Endothelial cell of umbilical vein (primary cell): Measurements from ENCODE around the gene CKLF. TPM values are rescaled to one million over a fixed set of nuclear protein-coding genes. Genes with fewer than 3 reads are reported as not detected.

Experiments
- BruUV-seq: library from RNA; stranded (reverse); fragments of 400-500 nt; replicated peaks from 2 replicates; lab custom pipeline; 2021; lab: Mats Ljungman, UMichigan
- CTCF ChIA-PET: fragments of 300-600, 350-600 bp; sonication (Branson Sonifier 250); formaldehyde crosslinking; loops from one replicate; lab custom pipeline; 2021; ENCODE audit warnings: antibody characterized with exemption, inconsistent platforms; lab: Charles Lee
- POLR2A ChIA-PET: fragments of 300-600, 350-600 bp; sonication (Branson Sonifier 250); formaldehyde crosslinking; loops from one replicate; lab custom pipeline; 2021; ENCODE audit warnings: antibody characterized with exemption, inconsistent platforms; lab: Charles Lee
- DNase-seq: peaks from one replicate; pipeline ENCODE4 v3.0.0-alpha.2; 2011; ENCODE audit warnings: low read depth, low spot score
- FAIRE-seq: peaks from 2 replicates; lab custom pipeline; 2011; peaks lifted over from hg19 to GRCh38; lab: Jason Lieb, UNC
- H2AFZ ChIP-seq: 2 replicates; pipeline ENCODE4 v1.6.0; 2012; ENCODE audit warnings: low read depth, low read length, control low read depth, inconsistent platforms
- H3K27ac ChIP-seq: 2 replicates; pipeline ENCODE4 v1.5.1; 2011; ENCODE audit warnings: low read depth, mild to moderate bottlenecking, control low read depth, low read length, moderate library complexity; ENCODE audit not compliant: insufficient read depth
- H3K27me3 ChIP-seq, 2 experiments: 2 replicates each; pipeline versions ENCODE4 v1.6.0 to v1.6.1; 2011; ENCODE audit warnings: low read length in 2 of 2, mixed read lengths in 1 of 2; ENCODE audit not compliant: control insufficient read depth in 2 of 2, insufficient read depth in 2 of 2
- H3K36me3 ChIP-seq, 2 experiments: 2 replicates in 1 of 2; 3 replicates in 1 of 2; pipeline ENCODE4 v1.5.1; 2011; ENCODE audit warnings: low read length in 2 of 2, mild to moderate bottlenecking in 1 of 2, moderate library complexity in 1 of 2; ENCODE audit not compliant: control insufficient read depth in 2 of 2, insufficient read depth in 2 of 2; ENCODE audit errors: extremely low read depth in 1 of 2
- H3K4me1 ChIP-seq: 3 replicates; pipeline ENCODE4 v1.5.1; 2011; ENCODE audit warnings: mild to moderate bottlenecking, low read length; ENCODE audit not compliant: control insufficient read depth, insufficient read depth; ENCODE audit errors: extremely low read depth
- H3K4me2 ChIP-seq: 2 replicates; pipeline ENCODE4 v1.6.1; 2011; ENCODE audit warnings: low read length, control low read depth, mixed read lengths; ENCODE audit not compliant: insufficient read depth
- H3K4me3 ChIP-seq, 3 experiments: fragments of 200-600 bp in 1 of 3; sonication (generic), shearing (Covaris generic) in 1 of 3; replicated peaks in 1 of 3; 2 replicates each; pipeline ENCODE4 v1.5.1; 2011 to 2016; ENCODE audit warnings: control low read depth in 3 of 3, low read length in 3 of 3, mild to moderate bottlenecking in 2 of 3, inconsistent platforms in 1 of 3, low read depth in 1 of 3, moderate library complexity in 1 of 3; ENCODE audit not compliant: insufficient read depth in 1 of 3
- H3K79me2 ChIP-seq: 2 replicates; pipeline ENCODE4 v1.6.0; 2012; ENCODE audit warnings: low read length, inconsistent platforms; ENCODE audit not compliant: control insufficient read depth, insufficient read depth
- H3K9ac ChIP-seq: replicated peaks from 2 replicates; pipeline ENCODE3; 2011; ENCODE audit warnings: low read length, control low read depth; ENCODE audit not compliant: insufficient read depth; ENCODE audit errors: extremely low read depth
- H3K9me1 ChIP-seq: replicated peaks from 3 replicates; pipeline ENCODE4 v1.6.0; 2011; ENCODE audit warnings: mild to moderate bottlenecking, low read length; ENCODE audit not compliant: control insufficient read depth, insufficient read depth; ENCODE audit errors: extremely low read depth
- H3K9me3 ChIP-seq: replicated peaks from 2 replicates; pipeline ENCODE4 v1.5.1; 2012; ENCODE audit warnings: low read length, inconsistent platforms; ENCODE audit not compliant: control insufficient read depth, insufficient read depth
- H4K20me1 ChIP-seq: replicated peaks from 2 replicates; pipeline ENCODE3; 2011; ENCODE audit warnings: mild to moderate bottlenecking, low read length; ENCODE audit not compliant: control insufficient read depth, insufficient read depth; ENCODE audit errors: extremely low read depth
- CTCF ChIP-seq, 2 donors: IDR thresholded peaks; 1 replicate in 1 of 2; 2 replicates in 1 of 2; pipeline ENCODE4 v1.5.1; 2011; ENCODE audit warnings: low read length in 2 of 2, mild to moderate bottlenecking in 2 of 2, moderate library complexity in 2 of 2, control low read depth in 1 of 2, inconsistent platforms in 1 of 2, low read depth in 1 of 2; ENCODE audit not compliant: insufficient read depth in 1 of 2; ENCODE audit errors: extremely low read depth in 1 of 2
- EZH2 ChIP-seq: IDR thresholded peaks from 2 replicates; pipeline ENCODE4 v1.6.1; 2012; ENCODE audit warnings: borderline replicate concordance, low read depth, mild to moderate bottlenecking, moderate library complexity, low read length, inconsistent platforms; ENCODE audit not compliant: severe bottlenecking
- FOS ChIP-seq: IDR thresholded peaks from 2 replicates; pipeline ENCODE4 v1.6.1; 2011; ENCODE audit warnings: mild to moderate bottlenecking, low read length, moderate library complexity, borderline replicate concordance; ENCODE audit not compliant: insufficient read depth
- GATA2 ChIP-seq: IDR thresholded peaks from 2 replicates; pipeline ENCODE4 v1.7.0; 2011; ENCODE audit warnings: low read depth, mild to moderate bottlenecking, moderate library complexity, mixed read lengths, low read length; ENCODE audit not compliant: insufficient read length, insufficient read depth
- JUN ChIP-seq: IDR thresholded peaks from 2 replicates; pipeline ENCODE4 v1.6.1; 2011; ENCODE audit warnings: borderline replicate concordance, low read depth; ENCODE audit not compliant: insufficient read length, insufficient read depth
- MYC ChIP-seq: IDR thresholded peaks from one replicate; pipeline ENCODE4 v1.6.1; 2011; ENCODE audit warnings: mild to moderate bottlenecking, low read depth, low read length
- POLR2A ChIP-seq: IDR thresholded peaks from 2 replicates; pipeline ENCODE4 v1.6.1; 2012; ENCODE audit warnings: low read depth, mild to moderate bottlenecking, control low read depth, low read length
- POLR2AphosphoS5 ChIP-seq: IDR thresholded peaks from 2 replicates; pipeline ENCODE4 v1.6.1; 2012; ENCODE audit warnings: low read depth, mild to moderate bottlenecking, control low read depth, low read length, moderate library complexity; ENCODE audit not compliant: insufficient read depth
- dilution Hi-C: fragments of 300-500 bp; cut with MboI; formaldehyde crosslinking; loops from one replicate; pipeline ENCODE4 v1.15.0; 2019; ENCODE audit warnings: low sequenced_read_pairs; ENCODE audit not compliant: extremely low pct_ligation_motif_present
- intact Hi-C: fragments of 100-400 bp; cut with micrococcal nuclease; formaldehyde crosslinking; loops from one replicate; pipeline ENCODE4 v1.10.0; 2022
- polyA plus RNA-seq, 4 experiments: library from polyadenylated mRNA; depleted of rRNA in 3 of 4; stranded (reverse) in 3 of 4; unstranded in 1 of 4; fragments of >200 nt; gene quantifications; 2 replicates each; pipeline versions ENCODE4 v1.2.1 to v1.2.3, GENCODE V29; 2011 to 2012; ENCODE audit warnings: missing spikeins in 1 of 4
- total RNA-seq: library from RNA; stranded (reverse); gene quantifications from 2 replicates; pipeline ENCODE4 v1.2.3, GENCODE V29; 2021

The CKLF gene
- total and polyA plus RNA-seq, 2 donors (not counting 3 experiments of a cell fraction or from before 2014, with no cell fraction given), result 80.0 to 209 TPM

DNA sequence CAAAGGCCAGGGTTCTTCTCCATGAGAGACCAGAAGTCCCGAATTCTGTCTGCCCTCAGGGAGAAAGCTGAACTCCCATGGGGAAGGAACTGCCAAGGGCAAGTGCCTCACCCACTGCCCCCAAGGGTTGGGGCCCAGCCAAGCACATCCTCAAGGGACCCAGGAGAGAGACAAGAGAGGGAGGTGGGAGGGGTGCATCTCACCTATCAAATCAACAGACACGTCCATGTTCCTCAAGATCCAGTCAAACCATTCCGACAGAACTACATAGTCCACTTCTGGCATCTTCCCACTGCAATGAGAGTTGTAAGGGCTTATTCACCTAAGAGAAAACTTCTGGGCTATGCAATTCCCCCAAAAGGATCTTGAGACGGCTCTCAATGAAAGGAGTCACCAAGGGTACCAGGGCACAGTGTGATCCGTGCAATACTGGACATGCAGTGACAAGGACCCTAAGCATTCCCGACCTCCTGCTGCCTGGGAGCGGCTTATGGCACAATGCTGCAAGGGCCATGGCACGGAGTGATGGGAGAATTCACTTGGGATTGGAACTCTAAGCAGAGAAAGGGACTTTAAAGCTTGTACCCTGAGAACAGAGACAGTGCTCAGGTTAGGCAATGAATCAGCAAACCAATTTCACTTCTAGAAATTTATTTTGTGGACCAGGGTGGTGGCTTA is 34.7 kb upstream of the CKLF start:
- POLR2A ChIA-PET, result interaction anchor here (0.9 kb wide), 1 partner anchor 149 kb away, joined by 4 read pairs; no protein-coding TSS in a partner anchor
- dilution Hi-C loops, result no loop called here

More for the DNA sequence above, 34.7 kb upstream of the CKLF start:
- CTCF ChIA-PET, result interaction anchor here (1.0 to 1.3 kb wide), 4 partner anchors 10 to 111 kb away, joined by 3 to 5 read pairs (median 3); partner anchors contain the start of gene CMTM3
- no peak overlapping the region for H3K4me3 ChIP-seq
- DNase-seq (peak; percentile 35), FAIRE-seq (no peak)
- no peaks in the 10 kb centered on the region for H3K27me3 ChIP-seq
- H3K9me3 ChIP-seq, result no peaks in the 10 kb centered on the region
- no peaks in the 10 kb centered on the region for H3K9me1 ChIP-seq
- H3K4me1 ChIP-seq, result peaks cover 80% of the 10 kb centered on the region
- intact Hi-C loops, result loop anchor here (2.0 to 5.0 kb wide), 3 partner anchors 50 to 159 kb away; partner anchors contain the start of gene CMTM1
- no peak overlapping the region for H2AFZ ChIP-seq
- no peaks in the 10 kb centered on the region for H4K20me1 ChIP-seq
- peak overlapping the region; percentile 39 for H3K4me2 ChIP-seq
- H3K79me2 ChIP-seq, result no peaks in the 10 kb centered on the region
- no peaks in the 10 kb centered on the region for H3K36me3 ChIP-seq
- H3K27ac ChIP-seq, result peak overlapping the region; percentile 97
- peak overlapping the region; percentile 69 for H3K9ac ChIP-seq
- BruUV-seq, result no TSS peak
- TF ChIP-seq JUN (no peak), POLR2AphosphoS5 (no peak), EZH2 (no peak), GATA2 (no peak), POLR2A (no peak), CTCF (IDR thresholded peaks at IDR 0.05; ENCODE audit: extremely low read depth in 1 of 2, insufficient read depth in 1 of 2, low read depth in 1 of 2, low read length in 2 of 2) (no peak), FOS (no peak), MYC (no peak)
